Naive thymus-derived CD8-positive, alpha-beta T cell (primary cell): ENCODE data around the gene PYGM. TPM values are rescaled to one million over a fixed set of nuclear protein-coding genes. Genes with fewer than 3 reads are reported as not detected.

ENCODE experiments used
- ATAC-seq, 2 donors: fragments of 150-1000 bp; cut with Tn5 transposase in 1 of 2; sonication (Bioruptor Pico), chemical (Tn5 transposase) in 1 of 2; 1 replicate in 1 of 2; 2 replicates in 1 of 2; pipeline ENCODE4 v1.10.0; 2021; ENCODE audit warnings: mild to moderate bottlenecking in 2 of 2, moderate library complexity in 2 of 2
- POLR2A ChIA-PET: fragments of 350-600 bp; sonication (Branson Sonifier 250); formaldehyde crosslinking; loops from one replicate; lab custom pipeline; 2021; ENCODE audit warnings: antibody characterized with exemption; lab: Charles Lee
- DNase-seq, 10 donors: peaks; one replicate each; pipeline versions ENCODE4 v3.0.0 to v3.0.0-alpha.2; 2020 to 2022
- H3K27ac Mint-ChIP-seq, 10 donors: one replicate each; pipeline ENCODE4 v1.8.0; 2020 to 2022; ENCODE audit warnings: mild to moderate bottlenecking in 10 of 10, mixed read lengths in 10 of 10, moderate library complexity in 4 of 10, inconsistent platforms in 1 of 10
- H3K27me3 Mint-ChIP-seq, 5 donors: one replicate each; pipeline ENCODE4 v1.8.0; 2021 to 2022; ENCODE audit warnings: mixed read lengths in 5 of 5
- H3K36me3 Mint-ChIP-seq, 3 donors: one replicate each; pipeline ENCODE4 v1.8.0; 2020 to 2022; ENCODE audit warnings: mixed read lengths in 3 of 3, mild to moderate bottlenecking in 2 of 3, inconsistent platforms in 1 of 3
- H3K4me1 Mint-ChIP-seq, 4 donors: one replicate each; pipeline ENCODE4 v1.8.0; 2021 to 2022; ENCODE audit warnings: mixed read lengths in 4 of 4
- H3K4me3 Mint-ChIP-seq, 10 donors: one replicate each; pipeline ENCODE4 v1.8.0; 2020 to 2022; ENCODE audit warnings: mild to moderate bottlenecking in 10 of 10, mixed read lengths in 10 of 10, moderate library complexity in 6 of 10, inconsistent platforms in 1 of 10
- H3K9me3 Mint-ChIP-seq, 9 donors: one replicate each; pipeline ENCODE4 v1.8.0; 2020 to 2022; ENCODE audit warnings: mixed read lengths in 9 of 9, mild to moderate bottlenecking in 3 of 9, inconsistent platforms in 1 of 9, moderate library complexity in 1 of 9
- polyA plus RNA-seq, 3 donors: library from polyadenylated mRNA; unstranded; fragments of 300-500 nt; fragmentation: Illumina TruSeq; gene quantifications; one replicate each; pipeline ENCODE4 v1.2.3, GENCODE V29; 2021
- total RNA-seq, 8 experiments: library from RNA in 2 of 8; stranded (reverse) in 2 of 8; gene quantifications; one replicate each; pipeline ENCODE4 v1.2.3 and lab custom pipeline; 2021 to 2026

Gene PYGM
- total and polyA plus RNA-seq, 5 experiments from 2014 or later, result 0.09 to 18.4 (median 0.50) TPM

DNA sequence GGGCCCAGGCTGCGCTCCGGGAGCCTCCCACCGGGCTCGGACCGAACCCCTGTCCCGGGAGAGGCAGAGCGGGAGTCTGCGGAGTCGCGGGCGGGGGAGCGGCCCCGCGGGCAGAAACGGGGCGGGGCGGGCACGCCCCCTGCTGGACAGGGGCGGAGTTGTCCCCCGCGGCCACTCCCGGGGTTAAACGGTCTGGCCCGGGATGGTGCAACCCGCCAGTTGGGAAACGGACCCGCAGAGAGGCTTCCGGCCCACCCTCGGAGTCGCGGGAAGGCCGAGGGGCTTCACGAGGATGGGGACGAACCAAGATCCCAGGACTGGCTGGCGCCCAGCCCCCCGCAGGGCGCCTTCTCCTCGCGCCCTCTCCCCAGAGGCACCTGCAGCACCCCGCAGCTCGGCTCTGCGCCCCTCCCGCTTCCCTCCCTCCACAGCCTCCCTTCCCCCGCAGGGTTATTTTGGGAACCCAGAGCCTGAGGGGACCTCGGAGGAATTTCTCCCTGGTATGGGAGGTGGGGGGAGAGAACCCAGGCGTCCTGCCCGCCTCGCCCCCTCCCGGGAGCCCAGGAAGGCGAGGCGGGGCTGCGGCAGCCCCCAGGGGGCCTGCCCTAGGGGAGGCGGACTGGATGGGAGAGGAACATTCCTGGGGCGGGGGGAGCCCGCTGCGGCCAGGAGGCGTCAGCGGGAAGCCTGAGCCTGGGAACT lies 16.7 kb downstream of the PYGM start:
- Mint-ChIP-seq H3K27ac (peak overlapping the region in 7 of 10 donors; percentile 90 to 99 (median 98)), H3K4me1 (peaks cover 29 to 54% (median 44%) of the 10 kb centered on the region in 4 donors), H3K36me3 (peaks cover 0 to 39% (median 3%) of the 10 kb centered on the region in 3 donors), H3K27me3 (peaks cover 0 to 2% (median 0%) of the 10 kb centered on the region in 5 donors), H3K9me3 (peaks cover 0 to 2% (median 0%) of the 10 kb centered on the region in 9 donors), H3K4me3 (peak overlapping the region in 8 of 10 donors; percentile 89 to 100 (median 99))
- ATAC-seq (peak; percentile 7 to 11), DNase-seq (peak; percentile 57 to 91 (median 78))
- POLR2A ChIA-PET, result interaction anchor here (0.8 to 45.2 kb wide), 20 partner anchors 7 to 756 kb away, joined by 3 to 2320 read pairs (median 12); partner anchors contain the start of genes CDC42BPG, EHD1, MALAT1 and MAP4K2

- Mint-ChIP-seq H3K4me1 (peaks cover 27 to 50% (median 44%) of the 10 kb centered on the region in 4 donors), H3K27me3 (peaks cover 0 to 2% (median 0%) of the 10 kb centered on the region in 5 donors), H3K36me3 (peaks cover 0 to 43% (median 3%) of the 10 kb centered on the region in 3 donors), H3K27ac (peak overlapping the region; percentile 37 to 87 (median 82)), H3K4me3 (peak overlapping the region; percentile 73 to 100 (median 83)), H3K9me3 (peaks cover 0 to 2% (median 0%) of the 10 kb centered on the region in 9 donors)
- ATAC-seq (peak in 1 of 2 donors; percentile 0), DNase-seq (no peak)
- POLR2A ChIA-PET, result interaction anchor here (0.6 to 45.2 kb wide), 15 partner anchors 9 to 377 kb away, joined by 3 to 2320 read pairs (median 8); partner anchors contain the start of genes CDC42BPG, MAP4K2, PYGM and SF1
Measured at GRCh38 chr11:64742087-64742888, 17.5 kb downstream of the PYGM start.

- no peak for ATAC-seq
- H3K27ac Mint-ChIP-seq, result peak overlapping the region; percentile 37 to 87 (median 82)
- no peak for DNase-seq
- H3K9me3 Mint-ChIP-seq, result peaks cover 0 to 2% (median 0%) of the 10 kb centered on the region in 9 donors
- POLR2A ChIA-PET, result interaction anchor here (0.6 to 45.2 kb wide), 13 partner anchors 8 to 377 kb away, joined by 3 to 2320 read pairs (median 7); partner anchors contain the start of genes CDC42BPG, MAP4K2, PYGM and SF1
- H3K4me3 Mint-ChIP-seq, result peak overlapping the region; percentile 73 to 100 (median 83)
- H3K27me3 Mint-ChIP-seq, result peaks cover 0 to 2% (median 0%) of the 10 kb centered on the region in 5 donors
- peaks cover 0 to 51% (median 3%) of the 10 kb centered on the region in 3 donors for H3K36me3 Mint-ChIP-seq
- H3K4me1 Mint-ChIP-seq, result peaks cover 27 to 52% (median 45%) of the 10 kb centered on the region in 4 donors
Measured at GRCh38 chr11:64741375-64742086, 18.2 kb downstream of the PYGM start.

DNA sequence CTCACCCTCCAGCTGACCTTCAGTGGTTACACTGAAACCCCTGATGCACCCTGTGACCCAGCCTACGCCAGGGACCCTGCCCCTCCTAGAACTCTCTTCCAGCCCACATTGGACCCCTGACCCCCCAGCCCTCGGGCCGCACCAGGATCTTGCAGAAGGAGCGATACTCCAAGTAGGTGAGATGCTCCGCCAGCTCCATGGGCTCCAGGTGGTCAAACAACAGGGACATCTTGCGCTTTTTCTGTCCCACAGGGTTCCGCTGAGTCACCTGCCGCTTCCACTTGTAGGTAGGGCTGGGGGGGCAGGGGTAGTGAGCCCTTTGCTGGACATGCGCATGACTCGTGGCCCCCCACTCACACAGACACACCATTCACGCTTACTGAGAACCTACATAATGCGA lies 19.9 kb downstream of the PYGM start:
- POLR2A ChIA-PET, result interaction anchor here (1.2 to 45.2 kb wide), 2 partner anchors 15 to 31 kb away, joined by 5 to 2320 read pairs; partner anchors contain the start of genes PYGM and SF1
- Mint-ChIP-seq H3K4me3 (peak overlapping the region in 6 of 10 donors; percentile 22 to 100 (median 64)), H3K36me3 (peaks cover 0 to 68% (median 3%) of the 10 kb centered on the region in 3 donors), H3K9me3 (peaks cover 0 to 2% (median 0%) of the 10 kb centered on the region in 9 donors), H3K4me1 (peaks cover 28 to 59% (median 51%) of the 10 kb centered on the region in 4 donors), H3K27me3 (no peaks in the 10 kb centered on the region), H3K27ac (peak overlapping the region in 5 of 10 donors; percentile 15 to 85 (median 65))
- DNase-seq (no peak), ATAC-seq (no peak)

- H3K4me1 Mint-ChIP-seq, result peaks cover 22 to 61% (median 57%) of the 10 kb centered on the region in 4 donors
- no peaks in the 10 kb centered on the region for H3K9me3 Mint-ChIP-seq
- H3K27me3 Mint-ChIP-seq, result no peaks in the 10 kb centered on the region
- POLR2A ChIA-PET, result interaction anchor here (1.0 to 45.2 kb wide), 3 partner anchors 8 to 34 kb away, joined by 3 to 2320 read pairs (median 11); partner anchors contain the start of genes PYGM, RASGRP2 and SF1
- no peak overlapping the region for H3K4me3 Mint-ChIP-seq
- ATAC-seq (no peak), DNase-seq (no peak)
- peak overlapping the region in 6 of 10 donors; percentile 52 to 84 (median 72) for H3K27ac Mint-ChIP-seq
- H3K36me3 Mint-ChIP-seq, result peaks cover 0 to 95% (median 9%) of the 10 kb centered on the region in 3 donors
Measured at GRCh38 chr11:64736654-64737053, 23.1 kb downstream of the PYGM start.

DNA sequence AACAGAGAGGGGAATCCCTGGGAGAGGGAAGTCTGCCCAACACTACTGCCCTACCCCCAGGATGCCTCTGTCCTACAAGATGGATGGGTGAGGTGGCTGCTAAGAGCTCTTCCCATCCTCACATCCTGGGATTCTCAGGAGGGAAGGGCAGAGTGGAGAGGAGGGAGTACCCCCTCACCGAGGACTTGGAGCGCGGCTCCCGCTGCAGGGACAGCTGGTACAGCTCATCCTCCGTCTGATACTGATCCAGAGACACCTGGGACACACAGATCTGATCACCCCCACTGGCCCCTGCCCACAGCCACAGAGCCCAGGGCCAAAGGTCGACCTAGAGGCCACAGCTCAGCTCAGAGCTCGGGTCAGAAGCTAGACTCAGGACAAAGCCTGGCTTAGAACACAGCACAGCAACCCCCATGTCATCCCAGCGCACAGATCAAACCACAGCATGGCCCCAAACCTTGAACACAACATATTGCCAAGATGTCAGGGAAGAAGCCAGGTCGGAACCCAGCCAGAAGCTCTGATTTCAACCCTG lies 24.0 kb downstream of the PYGM start:
- peaks cover 0 to 96% (median 9%) of the 10 kb centered on the region in 3 donors for H3K36me3 Mint-ChIP-seq
- H3K4me3 Mint-ChIP-seq, result peak overlapping the region in 3 of 10 donors; percentile 6 to 39 (median 38)
- no peaks in the 10 kb centered on the region for H3K9me3 Mint-ChIP-seq
- DNase-seq (no peak), ATAC-seq (no peak)
- peaks cover 19 to 57% (median 51%) of the 10 kb centered on the region in 4 donors for H3K4me1 Mint-ChIP-seq
- POLR2A ChIA-PET, result interaction anchor here (0.7 to 45.2 kb wide), 4 partner anchors 9 to 44 kb away, joined by 3 to 2320 read pairs (median 7); partner anchors contain the start of genes PYGM, RASGRP2 and SF1
- H3K27me3 Mint-ChIP-seq, result no peaks in the 10 kb centered on the region
- H3K27ac Mint-ChIP-seq, result peak overlapping the region in 9 of 10 donors; percentile 40 to 81 (median 67)

DNA sequence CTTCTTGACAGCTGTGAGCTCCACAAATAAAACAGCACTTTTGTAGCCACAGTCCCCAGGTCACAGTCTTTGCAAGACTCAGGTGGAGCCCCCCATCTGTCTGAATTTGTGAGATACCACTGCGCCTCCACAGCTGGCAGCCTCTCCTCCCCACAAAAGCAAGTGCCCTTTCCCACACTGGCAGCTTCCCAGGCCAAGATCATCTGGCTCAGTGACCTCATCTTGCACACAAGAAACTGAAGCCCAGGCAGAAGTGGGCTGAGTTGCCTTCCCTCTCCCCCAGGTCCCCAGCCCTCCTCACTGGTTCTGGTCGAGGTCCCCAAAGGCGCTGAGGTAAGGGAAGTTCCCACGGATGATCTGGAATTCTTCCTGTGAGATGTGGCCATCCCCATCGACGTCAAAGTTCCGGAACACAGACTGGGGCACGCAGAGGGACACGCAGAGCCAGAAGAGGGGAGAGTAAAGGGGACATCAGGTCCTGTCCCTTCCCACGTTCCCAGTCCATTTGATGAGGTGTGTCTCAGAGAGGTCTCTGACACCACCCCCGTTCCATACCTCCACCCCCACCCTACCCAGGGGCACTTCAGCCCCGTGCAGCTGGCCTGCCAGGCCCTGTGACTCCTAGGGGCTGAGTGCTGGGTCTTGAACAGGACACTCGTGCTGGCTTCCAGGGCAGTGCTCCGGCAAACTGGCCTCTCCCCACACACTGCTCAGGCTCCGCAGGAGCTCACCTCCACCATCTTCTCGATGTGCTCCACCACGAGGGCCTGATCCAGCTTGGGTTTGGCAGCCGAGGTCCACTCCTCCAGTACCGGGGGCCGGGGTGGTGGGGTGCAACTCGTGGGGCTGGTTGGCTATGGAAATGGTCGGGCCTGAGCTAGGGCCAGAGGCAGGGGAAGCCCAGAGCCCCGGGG lies 24.7 kb downstream of the PYGM start:
- no peaks in the 10 kb centered on the region for H3K27me3 Mint-ChIP-seq
- DNase-seq (no peak), ATAC-seq (no peak)
- H3K4me3 Mint-ChIP-seq, result no peak overlapping the region
- H3K9me3 Mint-ChIP-seq, result no peaks in the 10 kb centered on the region
- H3K27ac Mint-ChIP-seq, result peak overlapping the region in 7 of 10 donors; percentile 46 to 75 (median 64)
- peaks cover 15 to 51% (median 45%) of the 10 kb centered on the region in 4 donors for H3K4me1 Mint-ChIP-seq
- POLR2A ChIA-PET, result interaction anchor here (0.7 to 45.2 kb wide), 3 partner anchors 9 to 43 kb away, joined by 3 to 2320 read pairs (median 11); partner anchors contain the start of genes PYGM, RASGRP2 and SF1
- peaks cover 0 to 96% (median 5%) of the 10 kb centered on the region in 3 donors for H3K36me3 Mint-ChIP-seq

DNA sequence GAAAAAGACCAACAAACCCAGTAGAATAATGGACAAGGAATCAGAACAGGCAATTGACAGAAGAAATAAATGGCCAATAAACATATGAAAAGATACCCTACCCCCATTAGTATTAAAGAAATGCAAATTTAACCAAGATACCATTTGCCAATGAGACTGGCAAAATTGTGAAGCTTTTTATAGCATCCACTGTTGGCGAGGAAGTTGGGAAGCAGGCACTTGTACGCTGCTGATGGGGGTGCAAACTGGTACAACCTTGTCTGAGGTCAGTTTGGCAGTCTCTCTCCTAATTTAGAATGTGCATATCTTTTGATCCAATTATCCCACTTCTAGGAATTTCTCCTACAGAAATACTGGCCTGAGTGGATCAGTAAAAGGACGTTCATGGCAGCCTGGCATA lies 28.2 kb downstream of the PYGM start:
- POLR2A ChIA-PET, result interaction anchor here (1.0 to 45.2 kb wide), 2 partner anchors 11 to 39 kb away, joined by 6 to 2320 read pairs; partner anchors contain the start of genes PYGM and SF1
- Mint-ChIP-seq H3K27me3 (no peaks in the 10 kb centered on the region), H3K4me3 (no peak overlapping the region), H3K4me1 (peaks cover 14 to 32% (median 28%) of the 10 kb centered on the region in 4 donors), H3K36me3 (peaks cover 0 to 96% (median 17%) of the 10 kb centered on the region in 3 donors), H3K27ac (peak overlapping the region in 4 of 10 donors; percentile 48 to 74 (median 50)), H3K9me3 (no peaks in the 10 kb centered on the region)
- ATAC-seq (no peak), DNase-seq (no peak)

- DNase-seq (peak in 1 of 10 donors; percentile 28), ATAC-seq (no peak)
- peak overlapping the region in 7 of 10 donors; percentile 49 to 74 (median 71) for H3K27ac Mint-ChIP-seq
Measured at GRCh38 chr11:64729851-64730382, 29.9 kb downstream of the PYGM start.

More at GRCh38 chr11:64729851-64730382, 29.9 kb downstream of the PYGM start:
- H3K27me3 Mint-ChIP-seq, result no peaks in the 10 kb centered on the region
- H3K4me3 Mint-ChIP-seq, result no peak overlapping the region
- peaks cover 0 to 82% (median 17%) of the 10 kb centered on the region in 3 donors for H3K36me3 Mint-ChIP-seq
- peaks cover 13 to 28% (median 26%) of the 10 kb centered on the region in 4 donors for H3K4me1 Mint-ChIP-seq
- POLR2A ChIA-PET, result interaction anchor here (0.5 to 45.2 kb wide), 2 partner anchors 41 to 227 kb away, joined by 3 to 2320 read pairs; partner anchors contain the start of genes PYGM and SF1
- no peaks in the 10 kb centered on the region for H3K9me3 Mint-ChIP-seq
